Skin epidermis (tissue), 12 donors: ENCODE measurements around the gene RAX.
A peak's percentile ranks its signal among the peaks of the same experiment; 100 is the strongest.
"Not testable (repeated sequence)": the region's sequence is repeated elsewhere in the genome, so short reads cannot be mapped to it uniquely, and the experiment has no call there.

ENCODE experiments used
- H3K27ac ChIP-seq, 21 experiments: fragments of 200-600 bp; sonication (generic) in 11 of 21; one replicate each; pipeline ENCODE4 v1.5.0; 2020; ENCODE audit warnings: mild to moderate bottlenecking in 3 of 21, inconsistent platforms in 2 of 21, moderate library complexity in 2 of 21
- H3K4me3 ChIP-seq, 7 experiments: fragments of 200-600 bp; sonication (generic) in 2 of 7; one replicate each; pipeline ENCODE4 v1.5.0; 2020; ENCODE audit warnings: inconsistent platforms in 2 of 7, mild to moderate bottlenecking in 2 of 7, moderate library complexity in 1 of 7

RAX gene

DNA sequence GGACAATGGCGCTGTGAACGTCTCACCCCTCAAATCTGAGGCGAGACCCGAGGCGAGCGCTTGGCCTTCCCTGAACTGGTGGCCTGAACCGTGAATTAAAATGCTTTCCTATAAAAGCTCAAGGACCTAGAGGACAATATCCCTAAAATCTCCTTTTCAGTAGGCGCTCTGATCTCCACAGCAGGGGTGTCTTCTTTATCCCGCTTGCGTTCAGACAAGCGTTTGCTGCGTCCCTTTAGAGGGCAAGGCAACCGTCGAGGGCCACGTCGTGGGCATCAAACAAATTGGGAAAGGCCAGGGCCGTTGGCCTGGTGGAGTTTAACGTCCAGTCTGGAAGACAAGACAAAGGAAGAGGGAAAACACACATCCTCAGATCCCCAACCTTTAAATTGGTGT is 1.3 kb upstream of the RAX start:
- no peak overlapping the region for H3K27ac ChIP-seq
- H3K4me3 ChIP-seq: no peak overlapping the region

DNA sequence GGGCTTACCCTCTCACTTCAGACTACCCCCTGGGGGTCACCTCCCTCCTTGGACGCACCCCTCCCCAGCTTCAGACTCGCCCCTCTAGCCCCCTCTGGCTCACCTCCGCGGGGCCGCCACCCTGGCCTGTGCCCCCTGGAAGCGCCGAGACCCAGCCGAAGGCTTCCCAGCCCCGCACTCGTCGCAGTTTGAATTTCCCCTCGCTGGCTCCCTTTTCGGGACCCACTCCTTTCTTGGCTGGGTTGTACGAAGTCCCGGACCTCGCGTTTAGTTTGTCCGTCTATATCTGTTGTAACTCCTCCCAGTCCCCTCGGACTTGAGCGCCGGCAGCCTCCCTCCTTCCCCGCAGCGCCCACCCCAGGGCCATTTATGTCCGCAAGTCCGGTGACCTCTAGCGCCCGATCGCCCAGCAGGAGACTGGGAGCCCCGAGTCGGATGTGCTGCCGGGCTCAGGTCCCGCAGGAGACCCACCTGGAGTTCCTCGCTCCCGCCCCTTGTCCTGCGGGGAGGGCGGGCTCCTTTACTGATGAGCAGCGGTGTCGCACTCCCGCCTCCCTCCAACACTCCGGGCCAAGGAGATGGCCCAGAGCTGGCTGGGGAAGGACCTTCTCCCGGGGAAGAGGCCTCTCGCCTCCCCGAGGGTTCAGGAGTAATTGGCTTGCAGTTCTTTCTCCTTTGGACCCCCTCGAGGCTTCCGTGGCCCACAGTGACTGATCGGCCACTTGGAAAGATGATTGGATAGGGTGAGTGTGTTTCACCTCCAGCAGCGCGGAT is 692 bp upstream of the RAX start:
- Histone ChIP-seq H3K4me3 (no peak overlapping the region), H3K27ac (no peak overlapping the region)

DNA sequence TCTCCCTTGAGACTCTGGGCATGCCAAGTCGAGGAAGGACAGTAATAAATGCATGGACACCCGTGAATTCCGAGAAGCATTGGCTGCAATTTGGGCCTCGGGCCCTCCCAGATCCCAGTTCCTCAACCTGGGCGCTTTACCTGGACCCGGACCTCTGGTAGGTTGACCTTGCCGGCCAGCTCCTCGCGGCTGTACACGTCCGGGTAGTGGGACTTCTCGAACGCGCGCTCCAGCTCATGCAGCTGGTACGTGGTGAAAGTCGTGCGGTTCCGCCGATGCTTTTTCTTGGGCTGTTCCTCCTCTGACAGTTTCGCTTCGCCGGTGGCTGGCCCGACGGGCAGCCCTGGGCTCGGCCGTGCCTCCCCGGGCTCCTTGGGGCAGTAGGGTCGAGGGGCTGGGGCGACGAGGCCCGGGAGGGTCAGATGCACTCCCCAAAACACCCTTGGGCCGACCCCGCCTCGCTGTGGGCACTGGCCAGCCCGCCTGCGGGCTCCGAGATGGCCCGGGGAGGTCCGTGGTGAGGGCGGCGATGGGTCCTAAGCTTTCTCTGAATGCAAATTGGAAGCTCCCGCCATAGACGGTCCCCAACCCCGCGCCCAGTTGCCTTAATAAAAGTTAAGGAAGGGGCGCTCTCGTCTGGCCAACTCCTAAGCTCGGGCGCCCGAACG is 899 bp downstream of the RAX start:
- Histone ChIP-seq H3K27ac (no peak overlapping the region), H3K4me3 (peak overlapping the region in 6 of 7 experiments; percentile 6 to 27 (median 20))

DNA sequence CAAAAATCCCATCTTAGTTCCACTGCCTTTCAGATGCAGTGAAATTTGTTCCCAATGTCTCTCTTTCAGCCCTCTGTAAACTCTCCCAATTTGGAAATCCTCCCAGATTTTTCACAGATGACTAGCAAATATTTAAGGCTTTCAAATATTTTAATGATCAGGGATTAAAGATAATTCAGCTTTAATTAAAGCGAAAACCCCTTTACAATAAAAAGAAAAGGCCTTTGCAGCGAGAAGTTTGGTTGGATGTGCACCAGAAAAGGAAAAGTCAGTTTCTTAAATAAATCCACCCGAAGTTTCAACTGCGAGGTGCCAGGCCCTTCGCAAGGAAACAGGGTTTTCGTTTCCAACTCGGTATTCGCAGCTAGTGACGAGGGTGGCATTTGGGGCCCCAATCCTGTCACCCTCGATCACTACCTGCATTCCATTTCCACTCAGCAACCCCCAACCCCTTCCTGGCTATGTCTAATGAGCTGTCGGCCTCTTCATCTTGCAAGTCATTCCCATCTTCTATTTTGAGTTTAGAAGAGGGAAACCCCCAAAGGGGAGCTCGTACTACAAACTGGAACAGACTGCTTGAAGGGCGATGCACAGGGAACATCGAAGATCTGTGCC is 1.5 kb downstream of the RAX start:
- H3K27ac ChIP-seq: no peak overlapping the region
- peak overlapping the region in 2 of 7 experiments; percentile 6 to 21 for H3K4me3 ChIP-seq

DNA sequence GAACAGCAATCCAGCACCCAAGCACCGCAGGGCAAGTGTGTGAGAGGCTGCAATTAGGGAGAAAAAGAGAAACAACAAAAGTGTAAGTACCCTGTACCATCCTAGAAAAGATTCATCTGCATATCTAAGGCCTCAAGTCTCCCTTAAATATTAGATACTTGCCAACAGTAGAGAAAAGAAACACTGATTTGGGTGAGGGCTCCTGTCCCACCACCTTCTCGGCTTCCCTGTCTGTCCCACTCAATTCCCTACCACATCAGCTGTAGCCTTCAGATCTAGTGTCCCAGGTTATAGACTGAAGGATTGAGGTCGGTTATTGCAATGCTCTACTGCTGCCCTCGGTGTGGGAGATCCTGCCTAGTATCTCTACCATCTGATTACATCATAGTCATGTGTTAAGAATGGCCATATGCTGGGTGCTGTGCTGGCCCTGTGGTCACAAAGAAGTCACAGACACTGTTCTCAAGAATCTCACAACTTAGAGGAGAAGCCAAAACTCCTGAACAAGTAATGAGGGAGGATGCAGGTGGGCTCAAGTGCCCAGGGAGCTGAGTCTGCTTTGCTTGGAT is 2.5 kb downstream of the RAX start:
- Histone ChIP-seq H3K4me3 (no peak overlapping the region), H3K27ac (no peak overlapping the region)

DNA sequence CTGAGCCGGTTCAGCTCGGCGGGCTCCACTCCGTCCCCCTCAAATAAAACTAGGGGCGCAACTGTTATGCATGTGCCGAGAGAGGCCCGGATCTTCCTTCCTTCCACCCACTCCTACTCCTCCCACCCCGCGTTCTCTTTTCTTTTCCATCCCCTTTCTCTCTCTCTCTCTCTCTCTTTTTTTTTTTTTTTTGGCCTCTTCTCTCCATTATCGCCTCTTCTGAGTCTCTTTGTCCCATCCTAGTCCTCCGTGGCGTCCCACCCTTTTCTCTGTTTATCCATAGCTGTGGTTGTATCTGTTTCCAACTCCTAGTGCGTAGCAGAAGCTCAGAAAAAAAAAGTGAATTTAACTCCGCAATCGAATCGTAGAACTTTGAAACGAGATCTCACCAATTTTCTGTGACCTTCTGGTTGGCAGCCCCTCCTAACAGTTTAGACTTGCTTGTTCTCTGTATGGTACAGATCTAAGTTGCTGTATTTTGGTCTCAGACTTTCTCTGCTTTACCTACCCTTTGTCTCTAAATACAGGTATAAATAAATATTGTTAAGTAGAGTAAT is 3.6 kb downstream of the RAX start:
- Histone ChIP-seq H3K4me3 (peak overlapping the region in 1 of 7 experiments; percentile 19), H3K27ac (no peak overlapping the region)

DNA sequence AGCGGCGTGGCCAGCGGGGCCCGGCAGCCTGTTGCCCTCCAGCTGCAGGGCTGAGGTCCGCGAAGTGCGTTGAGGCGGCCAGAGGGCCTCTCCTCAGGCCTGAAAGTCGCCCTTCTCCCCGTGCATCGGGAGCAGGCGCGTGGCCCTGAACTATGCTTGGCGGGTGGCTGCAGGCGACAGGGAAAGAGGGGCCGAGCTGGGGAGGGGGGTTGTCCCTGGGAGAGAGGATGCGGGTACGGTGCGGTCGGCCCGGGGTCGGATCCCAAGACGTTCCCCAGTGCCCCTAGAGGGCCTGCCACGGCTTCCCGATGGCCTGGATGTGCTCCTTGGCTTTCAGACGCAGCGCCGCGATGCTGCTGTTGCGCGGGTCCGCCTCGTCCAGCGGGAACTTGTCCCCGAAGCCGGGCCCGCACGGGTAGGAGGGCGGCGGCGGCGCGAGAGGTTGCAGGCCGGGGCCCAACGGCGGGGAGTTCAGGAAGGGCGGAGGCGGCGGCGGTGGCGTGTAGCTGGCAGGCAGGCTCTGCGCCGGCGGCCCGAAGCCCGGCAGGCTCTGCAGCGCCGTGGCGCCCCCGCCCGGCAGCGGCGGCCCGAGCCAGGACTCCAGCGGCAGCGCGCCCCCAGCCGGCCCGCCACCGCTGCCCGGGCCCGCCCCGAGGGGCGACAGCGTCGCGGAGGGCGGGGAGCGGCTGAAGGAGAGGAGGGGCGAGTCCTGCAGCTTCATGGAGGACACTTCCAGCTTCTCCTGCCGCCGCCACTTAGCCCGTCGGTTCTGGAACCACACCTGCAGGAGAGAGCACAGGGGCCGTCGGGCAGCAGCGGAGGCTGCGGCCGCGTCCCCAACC is 4.3 kb downstream of the RAX start:
- Histone ChIP-seq H3K4me3 (peak overlapping the region in 1 of 7 experiments; percentile 19), H3K27ac (no peak overlapping the region)

DNA sequence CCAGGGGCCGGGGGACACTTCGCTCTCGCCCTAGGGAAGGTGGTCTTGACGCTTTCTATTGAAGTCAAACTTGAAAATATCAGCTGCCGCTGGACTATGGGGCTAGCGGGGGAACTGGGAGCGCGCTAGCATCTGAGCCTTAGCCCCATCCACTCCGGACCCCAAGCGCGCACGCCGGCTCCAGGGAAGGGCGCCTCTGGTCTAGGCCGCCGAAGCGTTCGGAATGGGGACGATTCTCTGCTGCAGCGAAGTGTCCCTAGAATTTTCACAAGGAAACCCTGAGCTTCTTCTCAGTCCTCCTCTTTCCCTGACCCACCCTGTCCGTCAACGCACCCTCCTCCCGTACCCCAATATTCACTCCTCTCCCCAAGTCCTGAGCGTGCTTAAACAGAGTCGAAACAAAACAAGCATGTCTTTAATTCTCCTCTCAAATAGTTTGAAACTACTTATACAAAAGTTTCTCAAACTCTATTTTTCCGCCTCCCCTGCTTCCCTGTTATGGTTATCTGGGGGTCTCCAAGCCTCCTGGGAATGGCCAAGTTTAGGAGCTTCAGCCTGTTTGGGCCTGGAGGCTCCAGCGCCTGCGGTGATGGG is 5.0 kb downstream of the RAX start:
- H3K4me3 ChIP-seq: no peak overlapping the region
- H3K27ac ChIP-seq: no peak overlapping the region

DNA sequence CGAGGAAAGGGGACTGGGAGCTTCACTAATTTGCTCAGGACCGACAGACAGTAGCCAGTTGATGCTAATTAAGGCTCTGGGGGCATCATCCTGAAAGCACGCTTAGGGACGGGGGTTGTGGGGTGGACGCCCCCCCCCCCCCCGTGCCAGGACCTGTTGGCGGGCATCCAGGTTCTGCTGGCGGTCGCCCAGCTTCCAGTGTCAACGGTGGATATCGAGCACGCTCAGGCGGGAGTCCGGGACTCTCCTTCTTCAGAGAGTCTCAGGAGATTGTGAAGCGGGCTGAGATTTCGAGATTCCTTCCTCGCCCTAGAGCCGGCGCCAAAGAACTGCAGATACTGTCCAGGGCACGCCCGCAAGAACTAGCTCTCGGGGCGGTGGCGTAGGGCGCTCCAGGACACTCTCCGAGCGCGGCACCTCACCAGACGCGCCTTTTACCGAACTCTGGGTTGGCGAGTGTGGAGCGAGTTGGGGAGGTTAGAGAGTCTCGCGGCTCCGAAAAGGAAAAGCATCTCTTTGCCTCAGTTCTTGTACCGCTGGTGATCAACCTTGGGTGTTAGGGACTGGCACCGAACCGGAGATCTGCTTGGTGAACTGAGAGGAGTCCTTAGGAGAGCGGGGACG is 5.6 kb downstream of the RAX start:
- no peak overlapping the region for H3K27ac ChIP-seq
- H3K4me3 ChIP-seq: no peak overlapping the region

DNA sequence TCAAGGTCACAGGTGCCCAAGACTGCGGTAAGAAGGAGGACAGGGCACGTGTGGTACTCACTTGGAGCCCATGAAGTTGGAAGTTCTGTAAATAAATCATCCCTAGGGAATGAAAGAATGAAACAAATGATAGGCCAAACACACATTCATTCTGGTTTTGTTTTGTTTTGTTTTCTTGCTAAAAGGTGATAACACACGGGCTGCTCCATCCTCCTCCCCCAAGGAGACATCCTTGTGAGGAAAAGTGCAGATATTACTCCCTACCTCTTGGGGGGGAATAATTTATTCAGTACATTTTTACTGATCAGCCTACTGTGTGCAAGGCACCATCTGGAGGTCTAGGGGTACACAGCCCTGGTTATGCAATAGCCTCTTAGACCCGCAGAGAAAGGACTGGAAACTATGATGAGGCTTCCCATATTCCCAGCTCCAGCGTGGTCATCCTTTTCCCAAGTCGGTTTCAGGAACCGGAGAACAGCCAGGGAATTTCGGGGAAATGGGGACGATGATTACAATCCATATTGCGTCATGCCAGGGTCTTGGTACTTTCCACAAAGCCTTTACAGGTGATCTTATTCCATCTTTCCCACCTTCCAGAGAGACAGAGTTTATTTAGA is 6.3 kb downstream of the RAX start:
- no peak overlapping the region for H3K27ac ChIP-seq

DNA sequence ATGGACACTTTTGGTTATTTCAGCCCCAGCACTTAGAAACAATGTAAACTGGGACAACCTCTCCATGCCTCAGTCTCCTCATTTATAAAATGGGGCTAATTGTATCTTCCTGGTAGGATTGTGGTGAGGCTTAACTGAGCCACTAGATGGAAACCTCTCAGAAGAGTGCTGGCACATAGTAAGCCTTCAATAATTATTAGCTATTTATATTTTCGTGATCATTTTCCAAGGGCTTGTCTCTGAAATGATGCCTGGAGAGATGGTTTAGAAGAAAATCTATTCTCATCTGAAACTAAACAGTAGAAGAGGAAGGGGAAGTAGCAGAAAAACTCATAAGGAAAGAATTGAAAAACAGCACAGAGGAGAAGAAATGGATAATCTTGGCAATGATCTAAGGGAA is 6.8 kb downstream of the RAX start:
- H3K27ac ChIP-seq: no peak overlapping the region
- H3K4me3 ChIP-seq: no peak overlapping the region

More for the DNA sequence above, 6.3 kb downstream of the RAX start:
- no peak overlapping the region for H3K4me3 ChIP-seq

DNA sequence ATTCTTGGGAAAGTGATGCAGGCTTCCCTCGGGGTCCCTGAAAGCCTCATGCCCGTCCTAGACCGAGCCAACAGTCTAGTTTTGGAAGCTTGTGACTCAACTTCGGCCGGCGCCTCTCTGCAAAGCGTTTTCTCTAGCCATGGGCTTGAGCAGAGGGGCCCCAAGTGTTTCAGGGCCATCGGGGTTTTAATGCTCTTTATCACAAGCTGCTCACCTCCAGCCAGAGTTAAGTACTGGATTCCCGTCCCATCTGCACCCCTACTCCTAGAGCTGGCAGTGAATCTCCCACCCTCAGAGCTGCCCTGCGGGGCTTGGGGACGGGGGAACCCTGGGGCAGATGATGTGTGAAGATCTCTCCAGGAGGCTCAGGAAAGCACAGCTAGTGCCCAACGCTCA is 7.3 kb downstream of the RAX start:
- Histone ChIP-seq H3K27ac (no peak overlapping the region), H3K4me3 (no peak overlapping the region)

DNA sequence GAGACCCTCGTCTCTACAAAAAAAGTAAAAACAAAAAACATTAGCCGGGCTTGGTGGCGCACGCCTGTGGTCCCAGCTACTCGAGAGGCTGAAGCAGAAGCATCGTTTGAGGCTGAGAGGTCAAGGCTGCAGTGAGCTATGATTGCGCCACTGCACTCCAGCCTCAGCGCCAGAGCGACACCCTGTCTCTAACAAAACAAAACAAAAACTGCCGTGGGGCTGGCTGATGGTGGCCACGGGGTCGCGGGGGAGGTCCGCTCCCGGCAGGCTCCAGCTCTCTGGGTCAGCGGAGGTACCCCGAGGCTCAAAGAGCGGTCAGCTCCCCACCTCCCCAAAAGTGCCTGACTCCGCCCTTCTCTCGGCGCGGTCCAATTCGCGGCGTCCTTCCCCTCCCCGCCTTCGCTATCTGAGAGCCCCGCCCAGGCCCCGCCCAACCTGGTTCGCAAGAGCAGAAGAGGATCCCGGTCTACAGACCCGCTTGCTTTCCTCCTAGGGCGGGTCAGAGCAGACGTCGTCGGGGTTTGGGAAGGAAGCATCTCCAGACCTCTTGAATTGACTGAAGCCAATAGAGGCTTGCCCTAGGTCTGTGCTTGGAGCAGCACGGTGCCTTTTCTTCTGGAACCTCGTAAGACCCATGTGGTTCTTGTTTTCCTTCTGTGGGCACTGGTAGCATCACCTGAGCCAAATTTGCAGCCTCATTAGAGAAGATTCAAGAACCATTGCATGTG is 7.8 kb downstream of the RAX start:
- Histone ChIP-seq H3K4me3 (peak overlapping the region in 6 of 7 experiments; percentile 17 to 31 (median 21)), H3K27ac (no peak overlapping the region)

DNA sequence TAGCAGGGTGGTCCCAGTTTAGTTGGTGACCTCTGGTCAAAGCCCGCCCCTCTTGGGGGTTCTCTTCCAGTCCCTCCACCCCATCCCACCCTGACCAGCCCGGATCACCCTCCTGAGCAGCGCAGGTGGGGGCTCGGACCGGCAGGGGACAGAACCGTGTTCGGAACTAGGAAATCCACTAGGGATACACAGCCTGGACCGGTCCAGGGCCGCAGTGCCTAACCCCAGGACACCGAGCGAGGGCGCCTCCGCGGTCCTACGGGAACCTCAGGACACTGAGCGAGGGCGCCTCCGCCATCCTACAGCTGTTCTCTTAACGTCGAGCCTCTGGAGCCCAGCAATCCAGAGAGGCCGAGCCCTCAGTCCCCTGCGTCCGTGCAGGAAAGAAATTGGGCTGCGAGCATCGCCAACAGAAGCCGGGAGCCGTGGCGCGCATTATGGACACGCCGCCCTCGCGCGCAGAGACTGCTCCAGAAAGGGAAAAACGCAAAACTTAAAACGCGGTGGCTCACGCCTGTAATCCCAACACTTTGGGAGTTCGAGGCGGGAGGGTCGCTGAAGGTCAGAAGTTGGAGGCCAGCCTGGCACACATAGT is 8.5 kb downstream of the RAX start:
- Histone ChIP-seq H3K27ac (no peak overlapping the region), H3K4me3 (peak overlapping the region in 3 of 7 experiments; percentile 17 to 31 (median 24))

DNA sequence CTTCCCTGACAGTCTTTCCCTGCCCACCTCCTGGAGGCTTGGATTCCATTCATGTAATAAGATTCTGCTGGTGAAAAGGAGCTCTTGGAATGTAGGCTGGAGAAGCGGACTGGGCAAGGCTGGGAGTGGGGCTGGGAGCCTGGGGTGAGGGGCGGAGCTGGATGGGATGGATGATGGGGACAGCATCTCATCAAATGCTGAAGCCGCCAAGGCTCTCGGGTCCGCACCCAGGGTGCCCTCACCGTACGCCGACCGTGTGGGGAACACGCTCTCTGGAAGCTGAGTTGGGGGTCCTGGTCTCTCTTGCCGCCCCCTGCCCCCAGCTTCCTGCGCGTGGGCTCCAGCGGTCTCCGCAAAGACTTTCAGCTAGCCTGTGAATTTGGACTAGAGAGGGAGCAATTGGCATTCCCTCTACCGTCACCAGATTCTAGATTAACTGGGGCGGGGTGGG is 9.1 kb downstream of the RAX start:
- Histone ChIP-seq H3K4me3 (no peak overlapping the region), H3K27ac (no peak overlapping the region)

DNA sequence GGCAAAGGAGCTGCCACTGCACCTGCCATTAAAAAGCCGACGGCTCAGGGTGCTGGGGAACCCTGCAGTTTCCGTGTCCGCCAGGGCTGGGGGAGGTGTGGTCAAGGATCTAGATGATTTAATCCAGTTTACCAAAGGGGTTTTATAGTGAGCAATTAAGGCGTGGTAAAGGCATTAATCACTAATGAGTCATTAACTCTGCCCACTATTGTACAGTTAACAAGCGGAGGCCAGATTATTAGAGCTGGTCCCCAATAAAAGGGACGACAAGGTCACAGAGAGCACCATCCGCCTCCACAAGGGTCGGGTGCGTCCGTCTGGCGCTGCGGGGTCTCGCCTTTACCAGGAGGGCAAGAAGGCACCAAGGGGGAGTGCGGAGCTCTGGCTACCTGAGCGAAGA is 9.6 kb downstream of the RAX start:
- Histone ChIP-seq H3K4me3 (no peak overlapping the region), H3K27ac (no peak overlapping the region)

DNA sequence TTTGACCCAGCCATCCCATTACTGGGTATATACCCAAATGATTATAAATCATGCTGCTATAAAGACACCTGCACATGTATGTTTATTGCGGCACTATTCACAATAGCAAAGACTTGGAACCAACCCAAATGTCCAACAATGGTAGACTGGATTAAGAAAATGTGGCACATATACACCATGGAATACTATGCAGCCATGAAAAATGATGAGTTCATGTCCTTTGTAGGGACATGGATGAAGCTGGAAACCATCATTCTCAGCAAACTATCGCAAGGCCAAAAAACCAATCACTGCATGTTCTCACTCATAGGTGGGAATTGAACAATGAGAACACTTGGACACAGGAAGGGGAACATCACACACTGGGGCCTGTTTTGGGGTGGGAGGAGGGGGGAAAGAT is 11.0 kb downstream of the RAX start:
- H3K27ac ChIP-seq, H3K4me3 ChIP-seq: not testable (repeated sequence)
